Measurements from ENCODE around the gene C21orf58.

C21orf58 gene

GRCh38 chr21:46295996-46296752, 27.5 kb downstream of the C21orf58 start:
- DNase-seq (ENCODE audit: low read depth in 2 of 2) = peak; percentile 41 to 42

DNA sequence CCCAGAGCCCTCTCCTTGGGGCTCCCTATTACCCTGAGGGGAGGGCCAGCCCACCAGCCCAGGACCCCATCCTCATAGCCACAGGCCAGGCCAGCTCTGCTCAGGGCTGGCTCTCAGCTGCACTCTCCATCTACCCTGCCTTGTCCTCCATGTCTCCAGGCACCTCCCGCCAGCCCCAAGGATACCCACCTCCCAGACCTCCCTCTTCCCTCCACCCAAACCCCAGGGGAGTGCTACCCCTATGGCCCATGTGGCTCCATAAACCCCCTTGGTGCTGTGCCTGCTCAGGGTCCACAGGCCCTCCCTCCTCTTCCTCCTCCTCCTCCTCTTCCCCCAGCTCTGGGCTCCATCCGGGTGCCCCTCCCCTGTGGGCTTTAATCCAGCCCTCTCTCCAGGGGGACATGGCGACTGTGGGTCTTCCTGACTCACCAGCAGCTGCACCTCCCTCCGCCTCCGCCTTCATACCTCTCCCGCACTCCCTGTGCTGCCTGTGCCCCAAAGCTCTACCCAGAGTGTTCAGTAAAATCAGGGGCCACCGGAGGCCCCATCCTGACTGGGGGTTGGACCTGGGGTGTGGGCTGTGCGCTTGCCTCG, 28.4 kb downstream of the C21orf58 start:
- DNase-seq (ENCODE audit: low read depth in 2 of 2) = no peak

GRCh38 chr21:46294647-46295176, 29.0 kb downstream of the C21orf58 start:
- no peak for DNase-seq (ENCODE audit: low read depth in 2 of 2)

DNA sequence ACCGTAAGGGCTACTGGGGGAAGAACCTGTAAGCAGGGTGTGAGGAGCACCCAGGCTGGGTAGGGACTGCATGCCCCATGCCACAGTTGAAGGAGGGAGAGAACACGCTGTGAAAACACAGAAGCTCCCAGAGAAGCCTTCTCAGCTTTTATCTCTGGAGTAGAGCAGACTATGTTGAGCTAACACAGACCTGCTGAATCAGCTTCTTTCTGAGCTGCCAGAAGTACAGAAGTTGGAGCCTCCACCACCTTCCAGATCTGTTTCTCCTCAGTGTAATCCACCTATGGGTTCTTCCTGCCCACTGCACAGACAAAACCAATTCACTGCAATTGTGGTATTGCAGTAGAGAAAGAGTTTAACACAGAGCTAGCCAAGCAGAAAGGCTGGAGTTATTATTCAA, 32.1 kb downstream of the C21orf58 start:
- no peak for DNase-seq (ENCODE audit: low read depth in 2 of 2)

DNA sequence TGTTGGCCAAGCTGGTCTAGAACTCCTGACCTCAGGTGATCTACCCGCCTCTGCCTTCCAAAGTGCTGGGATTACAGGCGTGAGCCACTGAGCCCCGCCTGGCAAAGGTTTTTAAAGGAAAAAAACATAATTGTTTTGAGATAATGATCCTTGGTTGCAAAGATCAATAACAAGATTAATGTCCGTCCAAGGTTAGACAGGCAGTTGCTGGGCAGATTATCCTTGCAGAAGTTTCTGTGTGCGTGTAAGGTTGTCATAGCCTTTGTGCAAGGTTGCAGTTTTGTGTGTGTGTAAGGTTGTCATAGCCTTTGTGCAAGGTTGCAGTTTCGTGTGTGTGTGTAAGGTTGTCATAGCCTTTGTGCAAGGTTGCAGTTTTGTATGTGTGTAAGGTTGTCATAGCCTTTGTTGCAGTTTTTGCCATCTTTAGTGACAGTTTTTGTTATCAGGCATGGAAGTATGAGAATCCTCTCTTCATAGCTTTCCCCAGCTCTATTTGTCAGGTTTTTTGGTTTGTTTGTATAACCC, 34.0 kb downstream of the C21orf58 start:
- no peak for DNase-seq (ENCODE audit: low read depth in 2 of 2)

DNA sequence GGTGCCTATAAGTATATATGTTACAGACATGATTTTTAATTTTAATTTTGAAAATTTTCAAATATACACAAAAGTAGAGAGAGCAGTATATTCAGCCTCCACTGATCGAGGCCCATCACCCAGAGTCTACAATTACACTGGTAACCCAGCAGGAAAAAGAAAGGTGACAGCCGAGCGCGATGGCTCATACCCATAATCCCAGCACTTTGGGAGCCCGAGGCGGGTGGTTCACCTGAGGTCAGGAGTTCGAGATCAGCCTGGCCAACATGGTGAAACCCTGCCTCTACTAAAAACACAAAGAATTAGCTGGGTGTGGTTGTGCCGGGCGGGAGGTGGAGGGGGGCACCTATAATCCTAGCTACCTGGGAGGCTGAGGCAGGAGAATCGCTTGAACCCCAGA, 36.1 kb downstream of the C21orf58 start:
- DNase-seq (ENCODE audit: low read depth in 2 of 2) = no peak

- no peak for DNase-seq (ENCODE audit: low read depth in 2 of 2)
Measured at GRCh38 chr21:46286648-46287002, 37.0 kb downstream of the C21orf58 start.

DNA sequence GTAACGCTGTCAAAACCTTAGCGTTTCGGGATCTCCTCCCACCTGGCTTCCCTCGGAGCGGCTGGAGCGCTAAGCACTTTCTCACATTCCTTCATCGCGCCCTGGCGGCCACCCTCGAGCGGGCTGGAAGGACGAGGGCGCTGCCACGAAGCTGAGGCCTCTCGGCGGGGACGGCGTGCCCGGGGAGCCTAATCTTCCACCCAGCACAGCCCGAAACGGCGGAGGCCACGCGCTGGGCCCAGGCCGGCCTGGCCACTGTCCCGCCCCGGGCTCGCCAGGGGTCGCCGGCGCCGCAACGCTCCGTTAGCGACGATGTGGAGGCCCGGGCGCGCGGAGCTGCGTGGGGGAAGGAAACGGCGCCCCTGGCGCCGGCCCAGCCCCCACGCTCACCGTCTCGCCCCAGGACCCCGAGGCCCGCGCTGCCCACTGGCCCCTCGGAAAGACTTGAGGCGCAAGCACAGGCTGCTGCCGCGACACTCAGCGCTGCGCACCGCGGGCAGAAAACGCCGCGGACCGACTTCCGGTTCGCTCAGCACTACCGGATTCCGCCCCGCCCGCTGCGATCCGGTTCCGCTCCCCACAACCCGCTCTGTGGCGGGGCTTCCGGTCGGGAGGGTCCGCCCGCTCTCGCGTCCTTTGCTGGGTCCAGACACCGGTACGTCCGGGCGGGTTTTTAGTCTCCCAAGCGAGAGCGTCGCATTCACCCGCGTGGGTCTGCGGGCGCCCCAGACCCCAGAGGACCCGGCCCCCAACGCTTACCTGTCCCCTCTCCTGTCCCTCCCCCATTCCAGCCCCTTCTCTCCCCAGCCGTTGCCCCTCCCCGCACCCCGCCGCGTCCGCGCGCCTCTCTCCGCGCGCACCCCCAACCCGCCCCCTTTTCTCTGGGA, 37.7 kb downstream of the C21orf58 start, which contains the start of gene YBEY:
Gene YBEY (plus strand): TSS at position 582 of the 887 bp plus-strand sequence. CDS start 572 bp downstream, outside the sequence.
- peak; percentile 72 to 83 for DNase-seq (ENCODE audit: low read depth in 2 of 2)

DNA sequence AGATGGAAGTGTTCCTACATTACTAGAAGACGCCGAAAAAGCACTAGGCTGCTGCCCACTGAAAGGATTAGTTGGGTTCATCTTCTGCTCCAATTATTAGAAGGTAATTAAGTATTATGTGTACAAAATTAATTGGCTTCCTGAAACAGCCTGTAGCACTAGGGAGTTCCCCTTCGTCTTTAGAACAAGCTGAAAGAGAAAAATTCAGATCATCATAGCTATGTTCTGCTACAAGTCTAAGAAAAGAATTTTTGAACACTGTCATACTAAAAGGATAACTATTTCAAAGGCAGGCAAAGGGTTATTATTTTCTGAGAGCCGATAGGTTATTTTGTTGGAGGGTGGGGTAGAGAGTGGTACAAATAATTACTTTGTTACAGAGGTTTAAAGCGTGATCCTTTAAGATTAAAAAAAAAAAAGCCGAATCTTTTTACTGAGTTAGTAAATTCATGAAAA, 38.4 kb downstream of the C21orf58 start, which contains the start of gene MCM3AP:
Gene MCM3AP (minus strand): TSS at position 406 of the 456 bp plus-strand sequence. CDS start 325 bp downstream, at position 81.
- no peak for DNase-seq (ENCODE audit: low read depth in 2 of 2)

GRCh38 chr21:46284733-46285132, 38.9 kb downstream of the C21orf58 start:
- no peak for DNase-seq (ENCODE audit: low read depth in 2 of 2)

DNA sequence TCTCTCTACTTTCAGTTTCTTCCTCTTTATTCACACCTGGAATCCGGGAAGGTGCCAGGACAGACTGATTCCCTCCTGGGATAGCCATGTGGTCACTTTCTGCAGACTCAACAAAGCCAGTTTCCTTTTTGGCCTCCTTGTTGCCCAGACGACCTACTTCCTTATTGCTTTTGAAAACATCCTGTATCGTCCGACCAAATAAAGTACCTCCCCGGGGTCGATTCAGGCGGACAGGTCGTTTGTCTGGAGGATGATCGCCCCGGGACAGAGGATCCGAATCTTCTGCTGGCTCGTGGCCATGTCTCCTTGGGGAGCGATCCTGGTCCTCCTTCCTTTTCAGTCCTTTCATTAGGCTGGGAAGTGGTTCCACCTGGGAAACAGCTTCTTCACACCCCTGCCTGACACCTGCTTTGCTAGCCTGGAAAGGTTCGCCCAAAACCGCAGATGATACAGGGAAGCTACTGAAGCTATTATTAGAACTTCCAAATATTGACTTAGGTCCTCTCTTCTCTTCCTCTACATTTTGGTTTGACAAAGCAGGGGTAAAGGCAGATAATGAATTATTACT, 39.5 kb downstream of the C21orf58 start:
- no peak for DNase-seq (ENCODE audit: low read depth in 2 of 2)

- DNase-seq (ENCODE audit: low read depth in 2 of 2) = no peak
Measured at GRCh38 chr21:46274797-46275390, 48.8 kb downstream of the C21orf58 start.

- DNase-seq (ENCODE audit: low read depth in 2 of 2) = no peak
Measured at GRCh38 chr21:46273341-46273740, 50.3 kb downstream of the C21orf58 start.

GRCh38 chr21:46269466-46269865, 54.2 kb downstream of the C21orf58 start:
- no peak for DNase-seq (ENCODE audit: low read depth in 2 of 2)

DNA sequence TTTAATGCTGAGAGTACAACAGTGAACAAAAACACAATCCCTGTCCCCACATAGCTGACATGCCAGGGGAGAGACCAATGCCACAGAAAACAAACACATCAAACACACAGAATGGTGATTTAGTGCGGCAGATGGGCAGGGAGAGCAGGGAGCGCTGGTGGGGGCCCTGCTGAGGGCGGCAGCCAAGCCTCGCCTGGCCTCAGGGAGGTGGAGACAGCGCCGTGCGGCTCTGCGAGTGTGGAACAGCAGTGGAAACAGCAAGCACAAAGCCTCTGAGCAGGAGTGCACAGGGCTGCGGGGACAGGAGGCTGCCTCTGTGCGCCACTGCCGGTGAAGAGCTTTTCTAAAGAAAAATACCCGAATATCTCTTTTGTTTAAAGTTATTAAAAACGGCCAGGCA, 55.3 kb downstream of the C21orf58 start:
- DNase-seq (ENCODE audit: low read depth in 2 of 2) = no peak

GRCh38 chr21:46266946-46267345, 56.7 kb downstream of the C21orf58 start:
- no peak for DNase-seq (ENCODE audit: low read depth in 2 of 2)

DNA sequence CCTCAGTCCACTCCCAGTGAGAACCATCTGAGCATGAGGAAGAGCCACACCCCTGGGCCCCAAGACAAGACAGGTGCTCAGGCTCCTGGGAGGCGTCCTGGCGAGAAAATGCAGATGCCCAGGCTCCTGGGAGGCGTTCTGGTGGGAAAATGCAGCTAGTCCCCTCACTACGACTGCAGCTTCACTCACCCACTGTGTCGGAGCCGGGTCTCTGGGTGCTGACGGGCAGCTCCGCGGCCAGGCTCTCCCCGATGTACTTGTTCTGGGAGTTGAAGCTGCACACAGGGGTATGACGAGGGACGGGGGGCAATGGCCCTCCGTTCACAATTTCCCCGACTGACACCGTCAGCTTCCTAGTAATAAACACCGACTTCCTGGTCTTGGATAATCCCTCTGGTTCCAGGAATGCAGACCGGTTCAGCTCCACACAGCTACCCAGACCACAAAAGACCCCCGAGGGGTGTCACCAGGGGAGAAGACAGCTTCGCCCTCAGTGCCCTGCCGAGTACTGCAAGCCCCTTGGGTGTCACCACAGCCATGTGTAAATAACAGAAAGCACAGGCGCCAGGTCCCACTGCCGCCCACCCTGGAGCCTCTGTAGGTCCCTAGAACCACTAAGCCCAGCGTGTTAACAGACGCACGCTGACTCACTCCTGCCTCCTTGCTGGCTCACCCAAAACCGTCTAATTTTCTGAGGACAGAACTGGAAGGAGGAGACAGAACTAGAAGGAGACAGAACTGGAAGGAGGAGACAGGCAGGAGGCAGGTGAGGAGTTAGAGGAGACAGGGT, 57.7 kb downstream of the C21orf58 start:
- no peak for DNase-seq (ENCODE audit: low read depth in 2 of 2)

DNA sequence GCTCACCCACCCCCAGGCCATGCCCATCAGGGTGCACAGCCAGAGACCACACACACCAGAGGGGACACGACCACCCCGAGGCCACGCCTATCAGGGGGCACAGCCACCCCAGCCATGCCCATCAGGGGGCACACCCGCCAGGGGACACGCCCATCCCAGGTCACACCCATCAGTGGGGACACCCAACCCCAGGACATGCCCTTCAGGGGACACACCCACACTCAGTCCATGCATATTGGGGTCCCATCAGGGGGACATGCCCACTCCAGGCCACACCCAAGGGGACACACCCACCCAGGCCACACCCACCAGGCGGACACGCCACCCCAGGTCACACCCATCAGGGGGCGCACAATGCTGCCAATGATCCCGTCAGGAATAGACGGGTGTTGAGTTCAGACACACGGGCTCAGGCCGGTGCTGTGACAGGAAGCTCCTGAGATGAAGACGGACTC, 59.0 kb downstream of the C21orf58 start:
- DNase-seq (ENCODE audit: low read depth in 2 of 2) = no peak

GRCh38 chr21:46264046-46264689, 59.5 kb downstream of the C21orf58 start:
- no peak for DNase-seq (ENCODE audit: low read depth in 2 of 2)

Measured in stimulated activated CD4-positive, alpha-beta T cell treated with anti-CD3 and anti-CD28 coated beads, Interleukin-1b, Interleukin-23, amount 100 ng/mL, for 4 hours (primary cell).